Measurements from ENCODE around the gene CGREF1. TPM values are rescaled to one million over a fixed set of nuclear protein-coding genes. Genes with fewer than 3 reads are reported as not detected.

The CGREF1 gene
- total RNA-seq, 1 donor from 2014 or later, result 2.2 TPM

DNA sequence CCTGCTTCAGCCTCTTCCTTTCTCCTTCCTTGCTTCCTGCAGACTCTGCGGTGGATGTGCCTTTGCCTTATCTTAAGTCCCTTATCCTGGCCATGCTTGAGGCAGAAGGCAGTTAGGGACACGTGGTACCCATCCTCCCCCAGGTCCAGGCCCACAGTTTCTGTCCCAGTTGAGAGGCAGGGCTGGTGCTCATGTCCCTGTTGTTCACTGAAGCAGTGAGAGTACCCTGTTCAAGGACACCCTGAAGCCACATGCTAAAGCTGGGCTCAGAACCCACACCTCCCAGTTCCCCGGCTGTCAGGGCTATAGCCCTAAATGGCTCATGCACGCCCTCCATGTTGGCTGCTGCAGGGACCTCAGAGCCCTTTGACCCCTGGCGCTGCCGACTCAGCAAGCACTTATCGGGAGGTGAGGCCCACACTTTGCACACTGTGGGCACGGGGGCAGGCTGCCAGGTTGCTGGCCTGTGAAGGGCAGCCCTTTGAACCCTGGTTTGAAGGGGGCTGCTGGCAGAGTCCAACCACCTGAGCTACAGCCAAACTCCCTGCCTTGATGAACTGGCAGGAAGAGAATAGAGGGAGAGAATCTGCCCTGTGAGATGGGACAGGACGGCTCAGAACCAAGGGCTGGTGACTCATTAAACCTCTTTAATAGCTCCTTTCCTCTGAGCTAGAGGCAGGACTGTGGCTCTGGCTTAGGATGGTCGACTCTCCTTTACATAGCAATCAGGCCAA is 26.1 kb downstream of the CGREF1 start:
- Histone ChIP-seq H3K36me3 (no peaks in the 10 kb centered on the region), H3K9me3 (no peaks in the 10 kb centered on the region), H3K4me1 (peaks cover 8% of the 10 kb centered on the region), H3K27me3 (no peaks in the 10 kb centered on the region), H3K27ac (no peak overlapping the region), H3K4me3 (no peak overlapping the region)
- intact Hi-C loops (cut with DNase I), result no loop called here
- DNase-seq (ENCODE audit: extremely low spot score in 2 of 2), result no peak
- no peak for TF ChIP-seq POLR2A (IDR thresholded peaks at IDR 0.05)
- TF ChIP-seq CTCF (IDR thresholded peaks at IDR 0.05), result no peak
- TF ChIP-seq POLR2AphosphoS5 (IDR thresholded peaks at IDR 0.05; ENCODE audit: insufficient read depth in 1 of 2, low read depth in 1 of 2), result no peak

GRCh38 chr2:27091746-27092695 is 26.9 kb downstream of the CGREF1 start:
- no peaks in the 10 kb centered on the region for H3K9me3 ChIP-seq
- TF ChIP-seq CTCF (IDR thresholded peaks at IDR 0.05) (no peak), POLR2AphosphoS5 (IDR thresholded peaks at IDR 0.05; ENCODE audit: insufficient read depth in 1 of 2, low read depth in 1 of 2) (no peak), POLR2A (IDR thresholded peaks at IDR 0.05) (no peak)
- no peaks in the 10 kb centered on the region for H3K27me3 ChIP-seq
- DNase-seq (ENCODE audit: extremely low spot score in 2 of 2), result no peak
- no peak overlapping the region for H3K4me3 ChIP-seq
- H3K36me3 ChIP-seq, result no peaks in the 10 kb centered on the region
- peaks cover 16% of the 10 kb centered on the region for H3K4me1 ChIP-seq
- H3K27ac ChIP-seq, result no peak overlapping the region
- intact Hi-C loops (cut with DNase I), result no loop called here

DNA sequence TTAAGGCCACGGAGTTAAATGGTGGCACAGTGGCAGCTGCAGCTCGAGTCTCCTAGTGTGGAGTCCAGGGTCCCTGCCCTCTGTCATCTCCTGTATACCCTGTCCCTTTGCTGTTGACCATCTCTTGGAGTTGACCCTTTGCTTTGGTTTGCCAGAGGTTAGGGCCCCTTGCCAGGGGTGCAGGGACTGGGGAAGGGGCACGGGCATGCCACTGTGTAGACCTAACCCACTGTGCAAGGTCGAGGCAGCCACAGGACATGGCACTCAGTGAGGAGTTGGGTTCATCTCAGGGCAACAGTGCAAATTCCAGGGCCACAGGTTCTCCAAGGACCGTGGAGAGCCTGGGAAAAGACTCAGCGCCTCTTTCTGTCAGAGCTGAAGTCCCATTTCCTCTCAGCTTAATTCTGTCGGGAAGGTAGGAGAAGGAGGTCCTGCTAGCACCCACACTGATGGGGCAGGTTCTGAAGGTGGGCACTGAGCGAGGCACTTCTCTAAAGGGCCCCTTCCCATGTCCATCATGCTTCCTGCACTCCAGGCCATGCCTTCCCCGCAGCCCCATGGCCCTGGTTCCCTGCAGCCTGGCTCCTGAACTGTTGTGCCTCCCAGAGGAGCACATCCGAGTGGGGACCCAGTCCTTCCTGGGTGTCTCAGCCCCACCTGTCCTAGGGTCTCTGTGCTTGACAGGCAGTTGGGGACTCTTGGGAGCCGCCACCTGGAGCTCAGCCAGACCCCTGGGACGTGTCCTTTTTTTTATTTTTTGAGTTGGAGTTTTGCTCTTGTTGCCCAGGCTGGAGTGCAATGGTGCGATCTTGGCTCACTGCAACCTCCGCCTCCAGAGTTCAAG is 29.6 kb downstream of the CGREF1 start:
- DNase-seq (ENCODE audit: extremely low spot score in 2 of 2), result no peak
- no peak for TF ChIP-seq CTCF (IDR thresholded peaks at IDR 0.05)
- no peak for TF ChIP-seq POLR2AphosphoS5 (IDR thresholded peaks at IDR 0.05; ENCODE audit: insufficient read depth in 1 of 2, low read depth in 1 of 2)
- Histone ChIP-seq H3K27ac (no peak overlapping the region), H3K9me3 (no peaks in the 10 kb centered on the region), H3K36me3 (no peaks in the 10 kb centered on the region), H3K4me1 (peaks cover 26% of the 10 kb centered on the region), H3K4me3 (no peak overlapping the region), H3K27me3 (no peaks in the 10 kb centered on the region)
- intact Hi-C loops (cut with DNase I), result loop anchor here (5.0 to 10.0 kb wide), 2 partner anchors 55 to 127 kb away; partner anchors contain the start of gene TMEM214

DNA sequence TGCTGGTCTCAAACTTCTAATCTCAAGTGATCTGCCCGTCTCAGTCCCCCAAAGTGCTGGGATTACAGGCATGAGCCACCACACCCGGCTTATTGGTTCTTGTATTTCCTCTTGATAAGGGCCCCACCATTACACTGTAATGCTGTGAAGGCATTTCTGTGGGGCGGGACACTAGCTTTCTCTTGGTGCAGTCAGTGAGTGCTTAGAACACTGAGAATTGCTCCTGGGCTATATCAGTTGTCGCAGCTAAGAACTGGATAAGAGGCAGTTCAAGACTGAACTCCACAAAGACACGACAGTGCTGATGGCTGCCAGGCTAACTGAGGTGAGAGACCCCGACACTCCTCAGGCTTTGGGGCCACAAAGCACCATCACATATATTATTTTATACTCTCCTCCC is 30.3 kb downstream of the CGREF1 start:
- intact Hi-C loops (cut with DNase I), result loop anchor here (5.0 to 10.0 kb wide), 2 partner anchors 54 to 126 kb away; partner anchors contain the start of gene TMEM214
- H3K9me3 ChIP-seq, result no peaks in the 10 kb centered on the region
- no peak overlapping the region for H3K27ac ChIP-seq
- no peaks in the 10 kb centered on the region for H3K27me3 ChIP-seq
- no peak overlapping the region for H3K4me3 ChIP-seq
- no peak for DNase-seq (ENCODE audit: extremely low spot score in 2 of 2)
- TF ChIP-seq POLR2AphosphoS5 (IDR thresholded peaks at IDR 0.05; ENCODE audit: insufficient read depth in 1 of 2, low read depth in 1 of 2) (no peak), CTCF (IDR thresholded peaks at IDR 0.05) (no peak), POLR2A (IDR thresholded peaks at IDR 0.05) (no peak)
- peaks cover 29% of the 10 kb centered on the region for H3K4me1 ChIP-seq
- no peaks in the 10 kb centered on the region for H3K36me3 ChIP-seq
